Astrocyte (in vitro differentiated cells and primary cell): ENCODE data around the gene DIP2C.

ENCODE experiments used
- CTCF ChIP-seq: IDR thresholded peaks from 2 replicates; pipeline ENCODE4 v1.5.1; 2011; ENCODE audit warnings: low read depth, mild to moderate bottlenecking, inconsistent platforms, low read length, moderate library complexity; ENCODE audit not compliant: insufficient read depth
- EZH2 ChIP-seq: IDR thresholded peaks from 2 replicates; pipeline ENCODE4 v1.6.1; 2012; ENCODE audit warnings: mild to moderate bottlenecking, low read length, inconsistent platforms; ENCODE audit not compliant: insufficient read depth

DNA sequence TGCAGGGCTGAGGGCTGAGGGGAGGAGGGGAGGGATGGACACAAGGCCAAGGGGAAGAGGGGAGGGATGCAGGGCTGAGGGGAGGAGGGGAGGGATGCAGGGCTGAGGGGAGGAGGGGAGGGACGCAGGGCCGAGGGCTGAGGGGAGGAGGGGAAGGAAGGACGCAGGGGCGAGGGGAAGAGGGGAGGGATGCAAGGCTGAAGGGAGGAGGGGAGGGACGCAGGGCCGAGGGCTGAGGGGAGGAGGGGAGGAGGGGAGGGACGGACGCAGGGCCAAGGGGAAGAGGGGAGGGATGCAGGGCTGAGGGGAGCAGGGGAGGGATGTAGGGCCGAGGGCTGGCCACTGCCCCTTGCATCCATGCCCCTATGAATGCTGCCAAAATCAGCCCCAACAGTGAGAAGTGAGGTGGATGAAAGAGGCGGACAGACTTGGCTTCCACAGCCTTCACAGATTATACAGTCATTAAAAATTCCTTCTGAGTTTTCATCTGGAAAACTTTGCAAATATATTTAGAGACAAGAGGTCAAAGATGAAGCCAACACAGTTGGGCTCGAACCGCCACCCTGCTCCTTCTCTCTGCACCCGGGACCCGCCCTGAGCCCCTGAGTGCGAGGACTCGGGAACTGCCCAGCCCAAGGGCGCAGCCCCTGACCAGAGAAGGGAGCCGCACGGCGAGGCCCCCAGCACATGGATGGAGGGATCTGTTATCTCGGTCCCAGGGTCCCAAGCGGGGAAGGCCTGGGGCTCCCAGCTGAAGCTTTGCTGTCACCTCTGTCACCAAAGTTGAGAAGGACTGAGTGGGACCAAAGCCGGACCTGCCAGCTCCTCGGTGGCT lies 65.8 kb downstream of the DIP2C start:
- TF ChIP-seq EZH2 (no peak), CTCF (no peak)
